Hepatocyte (in vitro differentiated cells): ENCODE data around the gene PLXNB2.

Source experiments
- CTCF ChIP-seq: fragments of 200-600 bp; sonication (generic); IDR thresholded peaks from 2 replicates; pipeline ENCODE4 v1.5.1; 2016; ENCODE audit warnings: antibody characterized with exemption, mild to moderate bottlenecking; ENCODE audit not compliant: poor library complexity
- EZH2 ChIP-seq: fragments of 200-600 bp; sonication (generic); IDR thresholded peaks from 2 replicates; pipeline ENCODE4 v1.6.1; 2016; ENCODE audit warnings: antibody characterized with exemption, mild to moderate bottlenecking, borderline replicate concordance
- EZH2phosphoT487 ChIP-seq: fragments of 200-600 bp; sonication (generic); IDR thresholded peaks from one replicate; pipeline ENCODE4 v1.6.1; 2018; ENCODE audit warnings: antibody characterized with exemption, mild to moderate bottlenecking, low read depth, moderate library complexity; ENCODE audit not compliant: unreplicated experiment, severe bottlenecking

- TF ChIP-seq EZH2phosphoT487 (no peak), CTCF (no peak), EZH2 (no peak)
These were observed 14.6 kb downstream of the PLXNB2 start for GRCh38 chr22:50292643-50293440.
